Colonic mucosa (tissue), 4 donors: Measurements from ENCODE around the gene RUSF1. TPM values are rescaled to one million over a fixed set of nuclear protein-coding genes. Genes with fewer than 3 reads are reported as not detected.

Source experiments
- DNase-seq: peaks from one replicate; pipeline ENCODE4 v3.0.0-alpha.2; 2020
- H3K27ac ChIP-seq: fragments of 200-600 bp; one replicate; pipeline ENCODE4 v1.8.0; 2021
- H3K27me3 ChIP-seq: fragments of 200-600 bp; one replicate; pipeline ENCODE4 v1.8.0; 2021
- H3K36me3 ChIP-seq: fragments of 200-600 bp; one replicate; pipeline ENCODE4 v1.8.0; 2021
- H3K4me1 ChIP-seq: fragments of 200-600 bp; one replicate; pipeline ENCODE4 v1.8.0; 2021; ENCODE audit warnings: mild to moderate bottlenecking
- H3K4me3 ChIP-seq: fragments of 200-600 bp; one replicate; pipeline ENCODE4 v1.8.0; 2021
- H3K9ac ChIP-seq, 2 donors: one replicate each; pipeline ENCODE4 v1.7.0; 2013; ENCODE audit warnings: control low read depth in 2 of 2, low read depth in 2 of 2, low read length in 2 of 2
- H3K9me3 ChIP-seq: fragments of 200-600 bp; one replicate; pipeline ENCODE4 v1.8.0; 2021
- CTCF ChIP-seq: fragments of 200-600 bp; IDR thresholded peaks from one replicate; pipeline ENCODE4 v1.8.0; 2022; ENCODE audit warnings: antibody characterized with exemption, mild to moderate bottlenecking
- intact Hi-C: fragments of 100-400 bp; cut with DNase I; formaldehyde crosslinking; loops from one replicate; pipeline ENCODE4 v1.14.1; 2022
- total RNA-seq, 2 donors: library from RNA; stranded (reverse); fragmentation: NEBNext Ultra II Directional in 1 of 2; extraction: Animal tissue kit (Norgen Biotek cat#: 25700) in 1 of 2; gene quantifications; one replicate each; pipeline ENCODE4 v1.2.1, GENCODE V29; 2021
- donor health status: healthy.
- donor health status: DM: no; HTN: no; CAD: no.
- donor health status: DM: no; HTN: no; CAD: no.

The RUSF1 gene
- total RNA-seq, 2 donors from 2014 or later: 53.3 to 78.1 TPM

DNA sequence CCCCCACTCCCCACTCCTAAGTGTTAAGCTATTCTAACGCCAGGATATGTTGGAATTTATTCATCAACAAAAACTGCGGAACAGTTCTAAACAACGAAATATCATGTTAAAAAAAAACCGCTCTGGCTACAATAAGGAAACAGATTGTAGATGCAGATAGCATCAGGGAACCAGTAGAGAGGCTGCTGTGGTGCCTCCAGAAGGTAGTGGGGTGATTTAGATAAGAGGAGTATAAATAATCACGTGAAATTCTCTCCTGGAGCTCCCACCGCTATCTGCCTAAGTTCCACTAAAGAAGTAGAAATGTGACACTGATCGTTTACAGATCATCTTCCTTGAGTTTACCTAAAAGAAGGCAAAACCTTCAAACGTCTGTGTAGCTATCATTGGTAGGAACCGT lies 27.5 kb upstream of the RUSF1 start:
- intact Hi-C loops: no loop called here
- Histone ChIP-seq H3K9me3 (no peaks in the 10 kb centered on the region), H3K27ac (no peak overlapping the region), H3K4me3 (no peak overlapping the region), H3K4me1 (no peaks in the 10 kb centered on the region), H3K27me3 (peaks cover 7% of the 10 kb centered on the region), H3K36me3 (no peaks in the 10 kb centered on the region), H3K9ac (no peak overlapping the region)
- DNase-seq: no peak
- TF ChIP-seq CTCF: no peak

GRCh38 chr16:31532896-31533295 lies 24.7 kb upstream of the RUSF1 start:
- Histone ChIP-seq H3K4me3 (no peak overlapping the region), H3K9ac (no peak overlapping the region), H3K9me3 (no peaks in the 10 kb centered on the region), H3K4me1 (no peaks in the 10 kb centered on the region), H3K27ac (no peak overlapping the region), H3K27me3 (peaks cover 18% of the 10 kb centered on the region), H3K36me3 (no peaks in the 10 kb centered on the region)
- intact Hi-C loops: no loop called here
- TF ChIP-seq CTCF: no peak
- no peak for DNase-seq

GRCh38 chr16:31532120-31532519 lies 23.9 kb upstream of the RUSF1 start:
- peaks cover 11% of the 10 kb centered on the region for H3K27me3 ChIP-seq
- no peaks in the 10 kb centered on the region for H3K4me1 ChIP-seq
- H3K9me3 ChIP-seq: no peaks in the 10 kb centered on the region
- no peak for DNase-seq
- H3K36me3 ChIP-seq: no peaks in the 10 kb centered on the region
- intact Hi-C loops: no loop called here
- no peak for TF ChIP-seq CTCF
- no peak overlapping the region for H3K27ac ChIP-seq
- no peak overlapping the region for H3K9ac ChIP-seq
- no peak overlapping the region for H3K4me3 ChIP-seq

DNA sequence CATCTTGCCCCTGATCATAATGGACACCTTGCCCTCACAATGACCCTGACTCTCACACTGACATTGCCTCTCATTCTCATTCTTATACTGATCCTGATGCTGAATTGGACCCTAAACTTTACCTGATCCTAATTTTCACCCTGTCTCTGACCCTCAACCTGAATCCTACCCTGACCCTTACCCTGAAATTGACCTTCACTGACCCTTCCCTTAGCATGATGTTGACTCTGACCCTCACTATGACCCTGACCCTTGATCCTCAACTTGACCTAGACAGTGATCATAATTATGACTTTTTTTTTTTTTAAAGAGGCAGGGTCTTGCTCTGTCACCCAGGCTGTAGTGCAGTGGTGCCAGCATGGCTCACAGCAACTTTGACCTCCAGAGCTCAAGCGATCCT lies 22.9 kb upstream of the RUSF1 start:
- Histone ChIP-seq H3K27me3 (peaks cover 11% of the 10 kb centered on the region), H3K9me3 (no peaks in the 10 kb centered on the region), H3K4me3 (no peak overlapping the region), H3K9ac (no peak overlapping the region), H3K36me3 (no peaks in the 10 kb centered on the region), H3K4me1 (no peaks in the 10 kb centered on the region), H3K27ac (no peak overlapping the region)
- no peak for DNase-seq
- no peak for TF ChIP-seq CTCF
- intact Hi-C loops: no loop called here

DNA sequence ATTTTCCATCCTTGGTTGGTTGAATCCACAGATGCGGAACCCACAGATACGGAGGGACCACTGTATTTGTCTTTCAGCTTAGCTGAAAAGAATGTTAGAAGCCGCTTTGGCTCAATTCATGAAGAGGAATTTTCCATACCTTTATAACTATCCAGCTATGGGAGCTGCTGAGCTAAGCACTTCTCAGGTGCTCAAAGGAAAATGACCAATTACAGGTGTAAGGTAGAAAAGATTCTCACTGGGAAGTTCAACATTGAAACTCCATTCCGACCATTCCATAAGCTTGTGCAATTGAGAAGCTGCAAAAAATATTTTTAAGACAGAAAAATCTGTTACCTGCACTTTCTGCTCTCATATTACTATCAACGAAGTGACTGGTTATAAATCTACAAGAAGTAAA lies 22.2 kb upstream of the RUSF1 start:
- DNase-seq: no peak
- H3K27ac ChIP-seq: no peak overlapping the region
- no peak overlapping the region for H3K9ac ChIP-seq
- peaks cover 11% of the 10 kb centered on the region for H3K27me3 ChIP-seq
- intact Hi-C loops: no loop called here
- H3K4me1 ChIP-seq: no peaks in the 10 kb centered on the region
- no peaks in the 10 kb centered on the region for H3K9me3 ChIP-seq
- TF ChIP-seq CTCF: no peak
- no peaks in the 10 kb centered on the region for H3K36me3 ChIP-seq
- H3K4me3 ChIP-seq: no peak overlapping the region

DNA sequence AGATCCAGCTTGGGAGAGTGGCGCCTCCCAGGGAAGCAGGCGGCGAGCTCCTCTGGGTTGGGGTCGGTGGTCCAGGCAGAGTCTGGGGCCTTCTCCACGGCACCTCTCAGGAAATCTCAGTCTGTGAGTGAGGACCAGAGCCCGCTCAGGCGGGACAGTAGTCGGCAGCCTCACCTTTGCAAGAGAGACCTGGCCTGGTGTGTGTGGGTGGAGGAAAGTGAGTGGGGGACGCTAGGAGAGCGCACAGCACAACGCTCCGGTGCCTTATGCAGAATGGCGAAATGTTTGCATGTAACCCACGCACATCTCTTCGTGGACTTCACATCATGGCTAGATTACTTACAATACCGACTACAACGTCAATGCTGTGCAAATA lies 21.7 kb upstream of the RUSF1 start:
- Histone ChIP-seq H3K36me3 (no peaks in the 10 kb centered on the region), H3K27ac (no peak overlapping the region), H3K9me3 (no peaks in the 10 kb centered on the region), H3K4me1 (no peaks in the 10 kb centered on the region), H3K27me3 (peaks cover 11% of the 10 kb centered on the region), H3K9ac (no peak overlapping the region), H3K4me3 (no peak overlapping the region)
- TF ChIP-seq CTCF: no peak
- intact Hi-C loops: no loop called here
- no peak for DNase-seq
